NOMO-1 (cell line): ENCODE measurements around the gene POFUT2.

Experiments
- DNase-seq, 2 experiments: peaks; one replicate each; lab custom pipeline; 2025; ENCODE audit not compliant: unreplicated experiment in 2 of 2; lab: John Stamatoyannopoulos, UW

The POFUT2 gene

GRCh38 chr21:45252448-45252925, 35.2 kb downstream of the POFUT2 start:
- DNase-seq: no peak

- no peak for DNase-seq
Observed at GRCh38 chr21:45251635-45252447, 35.9 kb downstream of the POFUT2 start.

GRCh38 chr21:45250914-45251634, 36.6 kb downstream of the POFUT2 start:
- no peak for DNase-seq

- DNase-seq: no peak
Observed at GRCh38 chr21:45250272-45250671, 37.4 kb downstream of the POFUT2 start.

- DNase-seq: no peak
Observed at GRCh38 chr21:45249626-45250025, 38.1 kb downstream of the POFUT2 start.

GRCh38 chr21:45248893-45249381, 38.8 kb downstream of the POFUT2 start:
- DNase-seq: no peak

- DNase-seq: no peak
Observed at GRCh38 chr21:45248301-45248892, 39.3 kb downstream of the POFUT2 start.

- DNase-seq: no peak
Observed at GRCh38 chr21:45246386-45247320, 41.0 kb downstream of the POFUT2 start.

GRCh38 chr21:45244799-45245340, 42.8 kb downstream of the POFUT2 start:
- DNase-seq: no peak

GRCh38 chr21:45243603-45244002, 44.1 kb downstream of the POFUT2 start:
- DNase-seq: no peak

- no peak for DNase-seq
Observed at GRCh38 chr21:45241357-45241756, 46.3 kb downstream of the POFUT2 start.

GRCh38 chr21:45237401-45237800, 50.3 kb downstream of the POFUT2 start:
- DNase-seq: no peak

- peak; percentile 16 to 29 for DNase-seq
Observed at GRCh38 chr21:45236481-45236880, 51.2 kb downstream of the POFUT2 start.

- DNase-seq: no peak
Observed at GRCh38 chr21:45235488-45235887, 52.2 kb downstream of the POFUT2 start.

GRCh38 chr21:45234965-45235364, 52.7 kb downstream of the POFUT2 start:
- no peak for DNase-seq

GRCh38 chr21:45234127-45234526, 53.6 kb downstream of the POFUT2 start:
- no peak for DNase-seq

GRCh38 chr21:45231705-45232104, 56.0 kb downstream of the POFUT2 start:
- DNase-seq: no peak

- no peak for DNase-seq
Observed at GRCh38 chr21:45228656-45229240, 58.9 kb downstream of the POFUT2 start.

GRCh38 chr21:45228171-45228641, 59.5 kb downstream of the POFUT2 start:
- DNase-seq: no peak

GRCh38 chr21:45227735-45228134, 60.0 kb downstream of the POFUT2 start:
- DNase-seq: no peak
